Keratinocyte (primary cell): ENCODE results near the gene EDA. TPM values are rescaled to one million over a fixed set of nuclear protein-coding genes. Genes with fewer than 3 reads are reported as not detected.

Source experiments
- DNase-seq: peaks from one replicate; pipeline ENCODE4 v3.0.0-alpha.2; 2011; ENCODE audit warnings: low read depth, missing footprints, low spot score
- FAIRE-seq: peaks from 2 replicates; lab custom pipeline; 2011; peaks lifted over from hg19 to GRCh38; lab: Jason Lieb, UNC
- H2AFZ ChIP-seq: 2 replicates; pipeline ENCODE4 v1.6.0; 2012; ENCODE audit warnings: low read length, control low read depth, inconsistent platforms; ENCODE audit not compliant: control insufficient read depth
- H3K27ac ChIP-seq: 2 replicates; pipeline ENCODE4 v1.5.1; 2011; ENCODE audit warnings: low read length; ENCODE audit not compliant: control insufficient read depth, insufficient read depth
- H3K27me3 ChIP-seq: 3 replicates; pipeline ENCODE4 v1.6.0; 2011; ENCODE audit warnings: low read length; ENCODE audit not compliant: control insufficient read depth, insufficient read depth; ENCODE audit errors: extremely low read depth
- H3K36me3 ChIP-seq, 2 experiments: 2 replicates in 1 of 2; 3 replicates in 1 of 2; pipeline ENCODE4 v1.5.1; 2011; ENCODE audit warnings: low read length in 2 of 2, mild to moderate bottlenecking in 1 of 2; ENCODE audit not compliant: control insufficient read depth in 2 of 2, insufficient read depth in 2 of 2; ENCODE audit errors: extremely low read depth in 1 of 2
- H3K4me1 ChIP-seq: 3 replicates; pipeline ENCODE4 v1.5.1; 2011; ENCODE audit warnings: low read length; ENCODE audit not compliant: control insufficient read depth, insufficient read depth; ENCODE audit errors: extremely low read depth
- H3K4me2 ChIP-seq: 3 replicates; pipeline ENCODE4 v1.6.0; 2011; ENCODE audit warnings: low read depth, low read length; ENCODE audit not compliant: control insufficient read depth, insufficient read depth; ENCODE audit errors: extremely low read depth
- H3K4me3 ChIP-seq, 3 experiments: fragments of 200-600 bp in 1 of 3; sonication (generic) in 1 of 3; 2 replicates in 2 of 3; 3 replicates in 1 of 3; pipeline ENCODE4 v1.5.1; 2011 to 2016; ENCODE audit warnings: low read length in 3 of 3, mild to moderate bottlenecking in 3 of 3, control low read depth in 2 of 3, inconsistent platforms in 1 of 3, low read depth in 1 of 3, mixed read lengths in 1 of 3, mixed run types in 1 of 3, moderate library complexity in 1 of 3; ENCODE audit not compliant: control insufficient read depth in 2 of 3, insufficient read depth in 2 of 3; ENCODE audit errors: extremely low read depth in 1 of 3
- H3K79me2 ChIP-seq: 2 replicates; pipeline ENCODE4 v1.6.0; 2012; ENCODE audit warnings: low read length; ENCODE audit not compliant: control insufficient read depth, insufficient read depth
- H3K9ac ChIP-seq: 3 replicates; pipeline ENCODE4 v1.6.0; 2011; ENCODE audit warnings: low read length; ENCODE audit not compliant: control insufficient read depth, insufficient read depth; ENCODE audit errors: extremely low read depth
- H3K9me1 ChIP-seq: 3 replicates; pipeline ENCODE4 v1.6.0; 2011; ENCODE audit warnings: low read length; ENCODE audit not compliant: control insufficient read depth, insufficient read depth; ENCODE audit errors: extremely low read depth
- H3K9me3 ChIP-seq: 2 replicates; pipeline ENCODE4 v1.5.1; 2012; ENCODE audit warnings: low read depth, low read length; ENCODE audit not compliant: control insufficient read depth
- H4K20me1 ChIP-seq: 3 replicates; pipeline ENCODE4 v1.6.0; 2011; ENCODE audit warnings: low read length; ENCODE audit not compliant: control insufficient read depth, insufficient read depth; ENCODE audit errors: extremely low read depth
- CTCF ChIP-seq, 3 experiments: IDR thresholded peaks in 1 of 3; conservative IDR thresholded peaks in 1 of 3; optimal IDR thresholded peaks in 1 of 3; 2 replicates in 2 of 3; 3 replicates in 1 of 3; pipeline versions ENCODE3 to v1.5.1; 2011; ENCODE audit warnings: low read length in 3 of 3, mild to moderate bottlenecking in 3 of 3, moderate library complexity in 2 of 3, control low read depth in 1 of 3, inconsistent platforms in 1 of 3; ENCODE audit not compliant: insufficient read depth in 2 of 3; ENCODE audit errors: extremely low read depth in 1 of 3
- EZH2 ChIP-seq: IDR thresholded peaks from one replicate; pipeline ENCODE4 v1.6.1; 2012; ENCODE audit warnings: inconsistent platforms, mild to moderate bottlenecking, low read length, moderate library complexity
- dilution Hi-C: fragments of 300-500 bp; cut with MboI; formaldehyde crosslinking; loops from one replicate; pipeline ENCODE4 v1.7.0; 2020; ENCODE audit warnings: low sequenced_read_pairs; ENCODE audit not compliant: extremely low pct_ligation_motif_present
- polyA plus RNA-seq, 5 experiments: library from polyadenylated mRNA; depleted of rRNA in 3 of 5; stranded (reverse) in 3 of 5; stranded (forward) in 1 of 5; unstranded in 1 of 5; fragments of >200 nt; gene quantifications; 1 replicate in 1 of 5; 2 replicates in 3 of 5; 3 replicates in 1 of 5; pipeline versions ENCODE4 v1.2.1 to v1.2.3, GENCODE V29; 2011 to 2012; ENCODE audit warnings: missing spikeins in 2 of 5, low read depth in 1 of 5, low replicate concordance in 1 of 5

EDA gene
- polyA plus RNA-seq, 1 donor (not counting 4 experiments of a cell fraction or from before 2014, with no cell fraction given): 0.75 TPM

- no peak for FAIRE-seq
Measured at GRCh38 chrX:70001269-70001668, 385.4 kb downstream of the EDA start.

GRCh38 chrX:70001708-70002341 is 385.9 kb downstream of the EDA start:
- H3K9ac ChIP-seq: no peak overlapping the region
- H3K27me3 ChIP-seq: no peaks in the 10 kb centered on the region
- FAIRE-seq: no peak
- H3K4me2 ChIP-seq: no peak overlapping the region
- no peaks in the 10 kb centered on the region for H3K79me2 ChIP-seq
- no peak overlapping the region for H2AFZ ChIP-seq
- H3K36me3 ChIP-seq: no peaks in the 10 kb centered on the region
- DNase-seq: no peak
- no peaks in the 10 kb centered on the region for H4K20me1 ChIP-seq
- no peaks in the 10 kb centered on the region for H3K9me1 ChIP-seq
- no peak overlapping the region for H3K27ac ChIP-seq
- no peaks in the 10 kb centered on the region for H3K4me1 ChIP-seq
- H3K9me3 ChIP-seq: no peaks in the 10 kb centered on the region
- H3K4me3 ChIP-seq: no peak overlapping the region
- TF ChIP-seq CTCF (optimal IDR thresholded peaks at IDR 0.05 in 1 of 3, IDR thresholded peaks at IDR 0.05 in 1 of 3, conservative IDR thresholded peaks at IDR 0.05 in 1 of 3; ENCODE audit: extremely low read depth in 1 of 3, insufficient read depth in 2 of 3, low read length in 3 of 3) (no peak), EZH2 (no peak)
- dilution Hi-C loops: no loop called here

More at GRCh38 chrX:70001269-70001668, 385.4 kb downstream of the EDA start:
- H3K4me3 ChIP-seq: no peak overlapping the region
- TF ChIP-seq EZH2: no peak
- TF ChIP-seq CTCF (optimal IDR thresholded peaks at IDR 0.05 in 1 of 3, IDR thresholded peaks at IDR 0.05 in 1 of 3, conservative IDR thresholded peaks at IDR 0.05 in 1 of 3; ENCODE audit: extremely low read depth in 1 of 3, insufficient read depth in 2 of 3, low read length in 3 of 3): no peak
- no peaks in the 10 kb centered on the region for H4K20me1 ChIP-seq
- H3K27ac ChIP-seq: no peak overlapping the region
- H3K79me2 ChIP-seq: no peaks in the 10 kb centered on the region
- no peaks in the 10 kb centered on the region for H3K4me1 ChIP-seq
- no peaks in the 10 kb centered on the region for H3K9me3 ChIP-seq
- no peak overlapping the region for H2AFZ ChIP-seq
- H3K27me3 ChIP-seq: no peaks in the 10 kb centered on the region
- no peak overlapping the region for H3K4me2 ChIP-seq
- H3K9ac ChIP-seq: no peak overlapping the region
- DNase-seq: no peak
- no peaks in the 10 kb centered on the region for H3K9me1 ChIP-seq
- dilution Hi-C loops: no loop called here
- H3K36me3 ChIP-seq: no peaks in the 10 kb centered on the region
